Measurements from ENCODE around the gene OR2V2. TPM values are rescaled to one million over a fixed set of nuclear protein-coding genes. Genes with fewer than 3 reads are reported as not detected.

The OR2V2 gene
- total RNA-seq, 1 donor from 2014 or later = not detected

DNA sequence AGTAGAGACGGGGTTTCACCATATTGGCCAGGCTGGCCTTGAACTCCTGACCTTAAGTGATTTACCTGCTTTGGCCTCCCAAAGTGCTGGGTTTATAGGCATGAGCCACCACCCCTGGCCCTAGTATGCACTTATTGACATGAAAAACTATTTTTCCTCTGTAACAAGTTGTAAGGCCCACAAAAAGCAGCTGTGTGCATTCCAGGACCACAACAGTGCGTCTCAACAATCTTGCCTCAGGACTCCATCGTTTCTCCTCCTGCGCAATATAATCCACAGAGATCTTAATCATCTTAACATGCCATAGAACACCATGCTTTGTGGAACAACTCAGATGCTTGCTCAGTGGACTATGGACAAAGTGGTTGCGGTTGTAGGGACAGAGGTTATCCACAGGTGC, 26.6 kb upstream of the OR2V2 start:
- H3K4me3 Mint-ChIP-seq (ENCODE audit: unreplicated experiment) = no peak overlapping the region

GRCh38 chr5:181121675-181122561, 25.5 kb upstream of the OR2V2 start:
- Histone ChIP-seq H3K27ac (ENCODE audit: low read depth, low read length) (no peak overlapping the region), H3K36me3 (ENCODE audit: insufficient read depth, low read length) (no peaks in the 10 kb centered on the region), H2AFZ (ENCODE audit: low read depth, low read length) (no peak overlapping the region), H3K9ac (ENCODE audit: low read length) (no peak overlapping the region), H3K79me2 (ENCODE audit: insufficient read depth, low read length) (no peaks in the 10 kb centered on the region), H3K4me2 (ENCODE audit: low read length) (no peak overlapping the region), H3K9me3 (ENCODE audit: insufficient read depth, low read depth, low read length) (no peaks in the 10 kb centered on the region), H3K4me1 (ENCODE audit: insufficient read depth, low read length) (no peaks in the 10 kb centered on the region), H3K27me3 (ENCODE audit: insufficient read depth, low read length) (no peaks in the 10 kb centered on the region), H4K20me1 (ENCODE audit: insufficient read depth, low read length) (no peaks in the 10 kb centered on the region), H3K4me3 (ENCODE audit: insufficient read depth, low read depth, low read length) (no peak overlapping the region)
- Mint-ChIP-seq H3K4me1 (ENCODE audit: low read depth, unreplicated experiment) (no peaks in the 10 kb centered on the region), H3K9me3 (ENCODE audit: unreplicated experiment) (peaks cover 6% of the 10 kb centered on the region), H3K27ac (ENCODE audit: unreplicated experiment) (no peak overlapping the region), H3K4me3 (ENCODE audit: unreplicated experiment) (no peak overlapping the region), H3K36me3 (ENCODE audit: low read depth, unreplicated experiment) (no peaks in the 10 kb centered on the region), H3K27me3 (ENCODE audit: low read depth, unreplicated experiment) (peaks cover 42% of the 10 kb centered on the region)
- no peak for TF ChIP-seq EZH2 (IDR thresholded peaks at IDR 0.05; ENCODE audit: insufficient read depth, low read length)
- TF ChIP-seq, protein P1, sequence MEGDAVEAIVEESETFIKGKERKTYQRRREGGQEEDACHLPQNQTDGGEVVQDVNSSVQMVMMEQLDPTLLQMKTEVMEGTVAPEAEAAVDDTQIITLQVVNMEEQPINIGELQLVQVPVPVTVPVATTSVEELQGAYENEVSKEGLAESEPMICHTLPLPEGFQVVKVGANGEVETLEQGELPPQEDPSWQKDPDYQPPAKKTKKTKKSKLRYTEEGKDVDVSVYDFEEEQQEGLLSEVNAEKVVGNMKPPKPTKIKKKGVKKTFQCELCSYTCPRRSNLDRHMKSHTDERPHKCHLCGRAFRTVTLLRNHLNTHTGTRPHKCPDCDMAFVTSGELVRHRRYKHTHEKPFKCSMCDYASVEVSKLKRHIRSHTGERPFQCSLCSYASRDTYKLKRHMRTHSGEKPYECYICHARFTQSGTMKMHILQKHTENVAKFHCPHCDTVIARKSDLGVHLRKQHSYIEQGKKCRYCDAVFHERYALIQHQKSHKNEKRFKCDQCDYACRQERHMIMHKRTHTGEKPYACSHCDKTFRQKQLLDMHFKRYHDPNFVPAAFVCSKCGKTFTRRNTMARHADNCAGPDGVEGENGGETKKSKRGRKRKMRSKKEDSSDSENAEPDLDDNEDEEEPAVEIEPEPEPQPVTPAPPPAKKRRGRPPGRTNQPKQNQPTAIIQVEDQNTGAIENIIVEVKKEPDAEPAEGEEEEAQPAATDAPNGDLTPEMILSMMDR (IDR thresholded peaks at IDR 0.05; ENCODE audit: insufficient read depth, low read depth, low read length) = no peak
- FAIRE-seq (no peak), DNase-seq (ENCODE audit: low read depth) (no peak)

More for the DNA sequence above, 26.6 kb upstream of the OR2V2 start:
- Histone ChIP-seq H2AFZ (ENCODE audit: low read depth, low read length) (no peak overlapping the region), H3K4me3 (ENCODE audit: insufficient read depth, low read depth, low read length) (no peak overlapping the region), H3K4me1 (ENCODE audit: insufficient read depth, low read length) (no peaks in the 10 kb centered on the region), H3K79me2 (ENCODE audit: insufficient read depth, low read length) (no peaks in the 10 kb centered on the region), H3K9ac (ENCODE audit: low read length) (no peak overlapping the region), H3K9me3 (ENCODE audit: insufficient read depth, low read depth, low read length) (no peaks in the 10 kb centered on the region), H4K20me1 (ENCODE audit: insufficient read depth, low read length) (no peaks in the 10 kb centered on the region), H3K36me3 (ENCODE audit: insufficient read depth, low read length) (no peaks in the 10 kb centered on the region), H3K27ac (ENCODE audit: low read depth, low read length) (no peak overlapping the region), H3K27me3 (ENCODE audit: insufficient read depth, low read length) (peaks cover 4% of the 10 kb centered on the region), H3K4me2 (ENCODE audit: low read length) (no peak overlapping the region)
- TF ChIP-seq, protein P1 (IDR thresholded peaks at IDR 0.05; ENCODE audit: insufficient read depth, low read depth, low read length) = no peak
- TF ChIP-seq EZH2 (IDR thresholded peaks at IDR 0.05; ENCODE audit: insufficient read depth, low read length) = no peak
- Mint-ChIP-seq H3K27ac (ENCODE audit: unreplicated experiment) (no peak overlapping the region), H3K4me1 (ENCODE audit: low read depth, unreplicated experiment) (no peaks in the 10 kb centered on the region), H3K9me3 (ENCODE audit: unreplicated experiment) (peaks cover 6% of the 10 kb centered on the region), H3K27me3 (ENCODE audit: low read depth, unreplicated experiment) (peaks cover 41% of the 10 kb centered on the region), H3K36me3 (ENCODE audit: low read depth, unreplicated experiment) (no peaks in the 10 kb centered on the region)
- no peak for FAIRE-seq
- no peak for DNase-seq (ENCODE audit: low read depth)

DNA sequence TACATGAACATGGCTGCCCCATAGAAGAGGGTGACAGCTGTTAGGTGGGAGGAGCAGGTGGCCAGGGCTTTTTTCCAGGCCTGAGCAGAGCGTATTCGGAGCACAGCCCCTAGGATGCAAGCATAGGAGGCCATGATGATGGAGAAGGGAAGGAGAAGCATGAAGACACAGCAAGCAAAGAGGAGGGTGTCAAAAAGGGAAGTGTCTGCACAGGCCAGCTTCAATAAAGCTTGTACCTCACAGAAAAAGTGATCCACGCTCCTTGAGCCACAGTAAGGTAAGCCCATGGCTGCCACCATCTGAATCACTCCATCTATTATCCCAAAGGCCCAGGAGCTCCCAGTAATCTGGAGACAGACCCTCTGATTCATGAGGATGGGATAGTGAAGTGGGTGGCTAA, 22.9 kb upstream of the OR2V2 start:
- no peak for FAIRE-seq
- Histone ChIP-seq H3K27me3 (ENCODE audit: insufficient read depth, low read length) (no peaks in the 10 kb centered on the region), H3K4me3 (ENCODE audit: insufficient read depth, low read depth, low read length) (no peak overlapping the region), H3K4me1 (ENCODE audit: insufficient read depth, low read length) (no peaks in the 10 kb centered on the region), H3K27ac (ENCODE audit: low read depth, low read length) (no peak overlapping the region), H3K9ac (ENCODE audit: low read length) (no peak overlapping the region), H3K9me3 (ENCODE audit: insufficient read depth, low read depth, low read length) (no peaks in the 10 kb centered on the region), H3K36me3 (ENCODE audit: insufficient read depth, low read length) (no peaks in the 10 kb centered on the region), H3K79me2 (ENCODE audit: insufficient read depth, low read length) (no peaks in the 10 kb centered on the region), H4K20me1 (ENCODE audit: insufficient read depth, low read length) (no peaks in the 10 kb centered on the region), H2AFZ (ENCODE audit: low read depth, low read length) (no peak overlapping the region), H3K4me2 (ENCODE audit: low read length) (no peak overlapping the region)
- peaks cover 37% of the 10 kb centered on the region for H3K27me3 Mint-ChIP-seq (ENCODE audit: low read depth, unreplicated experiment)
- TF ChIP-seq EZH2 (IDR thresholded peaks at IDR 0.05; ENCODE audit: insufficient read depth, low read length) = no peak
- TF ChIP-seq, protein P1 (IDR thresholded peaks at IDR 0.05; ENCODE audit: insufficient read depth, low read depth, low read length) = no peak
- H3K4me1 Mint-ChIP-seq (ENCODE audit: low read depth, unreplicated experiment) = no peaks in the 10 kb centered on the region
- no peak overlapping the region for H3K4me3 Mint-ChIP-seq (ENCODE audit: unreplicated experiment)
- peaks cover 3% of the 10 kb centered on the region for H3K9me3 Mint-ChIP-seq (ENCODE audit: unreplicated experiment)
- no peaks in the 10 kb centered on the region for H3K36me3 Mint-ChIP-seq (ENCODE audit: low read depth, unreplicated experiment)
- no peak overlapping the region for H3K27ac Mint-ChIP-seq (ENCODE audit: unreplicated experiment)
- no peak for DNase-seq (ENCODE audit: low read depth)
